Esophagus muscularis mucosa (tissue), 4 donors: ENCODE data around the gene AHSG. TPM values are rescaled to one million over a fixed set of nuclear protein-coding genes. Genes with fewer than 3 reads are reported as not detected.

Experiments
- DNase-seq: peaks from one replicate; pipeline ENCODE4 v3.0.0-alpha.2; 2017; ENCODE audit errors: extremely low spot score
- H3K27ac ChIP-seq, 4 donors: fragments of 200-600 bp; sonication (generic); replicated peaks in 1 of 4; 1 replicate in 3 of 4; 2 replicates in 1 of 4; pipeline ENCODE4 v1.5.1; 2016 to 2019; ENCODE audit warnings: mild to moderate bottlenecking in 1 of 4
- H3K27me3 ChIP-seq, 4 donors: fragments of 200-600 bp; sonication (generic); one replicate each; pipeline versions ENCODE4 v1.5.1 to v1.6.0; 2016 to 2019
- H3K36me3 ChIP-seq, 4 donors: fragments of 200-600 bp; sonication (generic); one replicate each; pipeline ENCODE4 v1.5.1; 2016 to 2019
- H3K4me1 ChIP-seq, 4 donors: fragments of 200-600 bp; sonication (generic); one replicate each; pipeline ENCODE4 v1.5.1; 2016 to 2019
- H3K4me3 ChIP-seq, 4 donors: fragments of 200-600 bp; sonication (generic); 1 replicate in 2 of 4; 2 replicates in 2 of 4; pipeline ENCODE4 v1.5.1; 2016 to 2019; ENCODE audit warnings: mild to moderate bottlenecking in 4 of 4, moderate library complexity in 1 of 4
- H3K9me3 ChIP-seq, 4 donors: fragments of 200-600 bp; sonication (generic); 1 replicate in 3 of 4; 2 replicates in 1 of 4; pipeline ENCODE4 v1.5.1; 2016 to 2019
- CTCF ChIP-seq, 3 experiments: fragments of 200-600 bp in 2 of 3; fragments of 450-650 bp in 1 of 3; sonication (generic) in 2 of 3; IDR thresholded peaks; one replicate each; pipeline ENCODE4 v1.5.1; 2017 to 2019; ENCODE audit warnings: antibody characterized with exemption in 3 of 3, mild to moderate bottlenecking in 2 of 3, moderate library complexity in 1 of 3
- EP300 ChIP-seq: sonication (generic); formaldehyde crosslinking; IDR thresholded peaks from one replicate; pipeline ENCODE4 v1.6.1; 2017; ENCODE audit warnings: antibody characterized with exemption
- POLR2A ChIP-seq: fragments of 450-650 bp; IDR thresholded peaks from one replicate; pipeline ENCODE4 v1.6.1; 2017; ENCODE audit warnings: antibody characterized with exemption, moderate library complexity, mild to moderate bottlenecking, low read depth
- POLR2AphosphoS5 ChIP-seq, 2 donors: sonication (generic); formaldehyde crosslinking; IDR thresholded peaks; one replicate each; pipeline ENCODE4 v1.6.1; 2017; ENCODE audit warnings: antibody characterized with exemption in 2 of 2
- WGBS: methylation state at CpG from one replicate; pipeline ENCODE4 v1.1.5; 2018; 5-methylcytosine and 5-hydroxymethylcytosine counted together
- intact Hi-C: fragments of 100-400 bp; cut with DNase I; formaldehyde crosslinking; loops from one replicate; pipeline ENCODE4 v1.15.1; 2023
- total RNA-seq, 4 donors: library from RNA; depleted of rRNA; stranded (reverse); fragments of >200 nt; gene quantifications; one replicate each; pipeline versions ENCODE4 v1.1.0 to v1.2.1, GENCODE V29; 2016

The AHSG gene
- total RNA-seq, 4 donors from 2014 or later, result not detected

GRCh38 chr3:186608624-186609215 is 4.1 kb upstream of the AHSG start:
- 79% methylated on average over 2 of the region's 2 CpGs for WGBS
- no peak overlapping the region for H3K4me3 ChIP-seq
- no peaks in the 10 kb centered on the region for H3K9me3 ChIP-seq
- DNase-seq, result no peak
- TF ChIP-seq POLR2A, result no peak
- TF ChIP-seq CTCF (IDR thresholded peaks at IDR 0.05), result no peak
- no peak for TF ChIP-seq EP300
- TF ChIP-seq POLR2AphosphoS5 (IDR thresholded peaks at IDR 0.05), result no peak
- peaks cover 0 to 15% (median 0%) of the 10 kb centered on the region in 4 donors for H3K27me3 ChIP-seq
- H3K4me1 ChIP-seq, result no peaks in the 10 kb centered on the region
- intact Hi-C loops, result no loop called here
- H3K36me3 ChIP-seq, result no peaks in the 10 kb centered on the region
- H3K27ac ChIP-seq, result no peak overlapping the region

- H3K4me1 ChIP-seq, result no peaks in the 10 kb centered on the region
- H3K27ac ChIP-seq, result no peak overlapping the region
- 90% methylated on average over 8 of the region's 8 CpGs for WGBS
- intact Hi-C loops, result no loop called here
- TF ChIP-seq POLR2A, result no peak
- TF ChIP-seq POLR2AphosphoS5 (IDR thresholded peaks at IDR 0.05), result no peak
- no peak for TF ChIP-seq EP300
- TF ChIP-seq CTCF (IDR thresholded peaks at IDR 0.05), result no peak
- peaks cover 0 to 20% (median 0%) of the 10 kb centered on the region in 4 donors for H3K27me3 ChIP-seq
- no peaks in the 10 kb centered on the region for H3K36me3 ChIP-seq
- no peaks in the 10 kb centered on the region for H3K9me3 ChIP-seq
- no peak for DNase-seq
- no peak overlapping the region for H3K4me3 ChIP-seq
These were observed 3.5 kb upstream of the AHSG start for GRCh38 chr3:186609247-186609868.

GRCh38 chr3:186612065-186612464 is 795 bp upstream of the AHSG start:
- Histone ChIP-seq H3K27me3 (peaks cover 0 to 30% (median 0%) of the 10 kb centered on the region in 4 donors), H3K4me3 (no peak overlapping the region), H3K27ac (no peak overlapping the region), H3K36me3 (no peaks in the 10 kb centered on the region), H3K9me3 (no peaks in the 10 kb centered on the region), H3K4me1 (peaks cover 0 to 13% (median 7%) of the 10 kb centered on the region in 4 donors)
- intact Hi-C loops, result loop anchor here (10.0 kb wide), 1 partner anchor 553 kb away; no protein-coding TSS in a partner anchor
- TF ChIP-seq POLR2A, result no peak
- TF ChIP-seq EP300, result no peak
- DNase-seq, result no peak
- 74% methylated on average over 5 of the region's 5 CpGs for WGBS

GRCh38 chr3:186613637-186614265 is 891 bp downstream of the AHSG start:
- Histone ChIP-seq H3K27ac (no peak overlapping the region), H3K27me3 (peaks cover 0 to 47% (median 0%) of the 10 kb centered on the region in 4 donors), H3K9me3 (no peaks in the 10 kb centered on the region), H3K4me1 (peaks cover 0 to 18% (median 12%) of the 10 kb centered on the region in 4 donors), H3K4me3 (no peak overlapping the region), H3K36me3 (no peaks in the 10 kb centered on the region)
- DNase-seq, result no peak
- 41% methylated on average over 4 of the region's 4 CpGs for WGBS
- intact Hi-C loops, result loop anchor here (10.0 kb wide), 1 partner anchor 551 kb away; no protein-coding TSS in a partner anchor
- TF ChIP-seq POLR2A (no peak), POLR2AphosphoS5 (IDR thresholded peaks at IDR 0.05) (no peak), EP300 (no peak), CTCF (IDR thresholded peaks at IDR 0.05) (no peak)

GRCh38 chr3:186614266-186614596 is 1.4 kb downstream of the AHSG start:
- intact Hi-C loops, result loop anchor here (10.0 kb wide), 1 partner anchor 551 kb away; no protein-coding TSS in a partner anchor
- TF ChIP-seq CTCF (IDR thresholded peaks at IDR 0.05), result no peak
- no peak for TF ChIP-seq POLR2AphosphoS5 (IDR thresholded peaks at IDR 0.05)
- TF ChIP-seq POLR2A, result no peak
- no peak for TF ChIP-seq EP300
- no peak overlapping the region for H3K27ac ChIP-seq
- WGBS, result 59% methylated on average over 6 of the region's 6 CpGs
- H3K4me3 ChIP-seq, result no peak overlapping the region
- DNase-seq, result no peak
- H3K36me3 ChIP-seq, result no peaks in the 10 kb centered on the region
- peaks cover 0 to 51% (median 0%) of the 10 kb centered on the region in 4 donors for H3K27me3 ChIP-seq
- no peaks in the 10 kb centered on the region for H3K9me3 ChIP-seq
- peaks cover 0 to 18% (median 12%) of the 10 kb centered on the region in 4 donors for H3K4me1 ChIP-seq
